GM12873 (cell line): ENCODE results near the gene ZMYND10.

Experiments used
- TF ChIP-seq, protein P1 (sequence below): IDR thresholded peaks from 2 replicates; pipeline ENCODE4 v1.5.1; 2012; ENCODE audit warnings: low read depth, mild to moderate bottlenecking, moderate library complexity, low read length, control low read depth; ENCODE audit not compliant: insufficient read depth; ENCODE audit errors: missing control alignments

The ZMYND10 gene

DNA sequence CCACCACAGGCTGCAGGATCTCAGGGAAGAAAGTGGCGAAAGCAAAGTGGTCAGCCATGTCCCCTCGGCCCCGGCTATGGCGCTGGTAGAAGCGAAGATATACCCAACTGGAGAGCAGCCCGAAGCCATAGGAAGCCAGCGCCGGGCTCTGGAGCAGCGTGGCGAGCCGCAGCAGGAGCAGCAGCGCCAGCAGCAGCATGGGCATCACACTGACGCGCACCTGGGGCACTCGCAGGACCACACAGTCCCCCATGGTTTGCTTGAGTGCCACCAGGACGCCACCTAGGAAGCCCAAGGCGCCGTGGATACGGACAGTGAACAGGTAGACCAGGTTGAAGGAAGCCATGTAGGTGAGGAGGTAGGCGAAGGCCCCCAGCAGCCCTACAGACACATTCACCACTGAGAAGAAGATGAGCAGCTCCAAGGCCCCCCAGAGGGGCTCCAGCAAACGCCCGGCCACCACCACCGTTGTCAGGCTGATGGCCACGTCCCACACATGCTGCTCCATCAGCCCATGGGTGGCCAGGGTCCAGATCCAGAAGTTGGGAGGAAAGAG lies 12.9 kb upstream of the ZMYND10 start:
- TF ChIP-seq, protein P1, sequence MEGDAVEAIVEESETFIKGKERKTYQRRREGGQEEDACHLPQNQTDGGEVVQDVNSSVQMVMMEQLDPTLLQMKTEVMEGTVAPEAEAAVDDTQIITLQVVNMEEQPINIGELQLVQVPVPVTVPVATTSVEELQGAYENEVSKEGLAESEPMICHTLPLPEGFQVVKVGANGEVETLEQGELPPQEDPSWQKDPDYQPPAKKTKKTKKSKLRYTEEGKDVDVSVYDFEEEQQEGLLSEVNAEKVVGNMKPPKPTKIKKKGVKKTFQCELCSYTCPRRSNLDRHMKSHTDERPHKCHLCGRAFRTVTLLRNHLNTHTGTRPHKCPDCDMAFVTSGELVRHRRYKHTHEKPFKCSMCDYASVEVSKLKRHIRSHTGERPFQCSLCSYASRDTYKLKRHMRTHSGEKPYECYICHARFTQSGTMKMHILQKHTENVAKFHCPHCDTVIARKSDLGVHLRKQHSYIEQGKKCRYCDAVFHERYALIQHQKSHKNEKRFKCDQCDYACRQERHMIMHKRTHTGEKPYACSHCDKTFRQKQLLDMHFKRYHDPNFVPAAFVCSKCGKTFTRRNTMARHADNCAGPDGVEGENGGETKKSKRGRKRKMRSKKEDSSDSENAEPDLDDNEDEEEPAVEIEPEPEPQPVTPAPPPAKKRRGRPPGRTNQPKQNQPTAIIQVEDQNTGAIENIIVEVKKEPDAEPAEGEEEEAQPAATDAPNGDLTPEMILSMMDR, result no peak

DNA sequence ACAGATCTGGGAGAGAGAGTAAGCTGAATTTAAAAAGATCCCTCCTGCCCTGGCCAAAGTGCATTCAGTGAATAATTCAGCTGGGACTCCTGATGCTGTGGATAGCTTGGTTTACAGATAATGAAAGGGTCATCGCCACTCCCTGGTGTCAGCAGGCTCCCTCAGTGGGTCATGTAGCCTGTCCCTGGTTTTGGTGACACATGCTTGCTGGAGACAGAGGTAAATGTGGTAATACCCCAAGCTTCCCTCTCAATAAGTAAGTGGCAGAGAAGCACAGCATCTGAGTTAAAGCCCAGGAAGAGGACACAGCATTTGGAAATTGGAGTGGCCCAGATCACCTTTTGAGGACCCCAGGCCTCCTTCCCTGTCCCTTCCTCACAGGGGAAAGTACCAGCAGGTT lies 11.9 kb upstream of the ZMYND10 start:
- TF ChIP-seq, protein P1, result no peak

DNA sequence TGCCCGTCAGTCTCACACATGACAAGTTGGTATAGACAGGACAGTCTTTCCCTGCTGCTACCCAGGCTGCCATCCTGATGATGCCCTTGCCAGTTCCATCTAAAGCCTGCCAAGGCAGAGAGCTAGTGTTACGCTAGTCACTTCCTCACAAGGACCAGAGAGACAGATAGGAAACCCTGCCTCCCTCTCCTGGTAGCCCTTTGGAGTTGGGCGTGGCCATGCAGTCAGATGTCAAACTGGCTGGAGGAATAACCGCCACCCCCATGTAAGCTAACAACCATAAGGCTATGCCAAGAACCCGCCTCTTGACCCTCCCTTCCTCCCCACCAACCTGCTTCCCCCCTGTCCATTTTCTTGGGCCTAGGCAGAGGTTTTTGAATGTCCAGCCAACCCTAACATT lies 11.0 kb upstream of the ZMYND10 start:
- TF ChIP-seq, protein P1, result no peak

DNA sequence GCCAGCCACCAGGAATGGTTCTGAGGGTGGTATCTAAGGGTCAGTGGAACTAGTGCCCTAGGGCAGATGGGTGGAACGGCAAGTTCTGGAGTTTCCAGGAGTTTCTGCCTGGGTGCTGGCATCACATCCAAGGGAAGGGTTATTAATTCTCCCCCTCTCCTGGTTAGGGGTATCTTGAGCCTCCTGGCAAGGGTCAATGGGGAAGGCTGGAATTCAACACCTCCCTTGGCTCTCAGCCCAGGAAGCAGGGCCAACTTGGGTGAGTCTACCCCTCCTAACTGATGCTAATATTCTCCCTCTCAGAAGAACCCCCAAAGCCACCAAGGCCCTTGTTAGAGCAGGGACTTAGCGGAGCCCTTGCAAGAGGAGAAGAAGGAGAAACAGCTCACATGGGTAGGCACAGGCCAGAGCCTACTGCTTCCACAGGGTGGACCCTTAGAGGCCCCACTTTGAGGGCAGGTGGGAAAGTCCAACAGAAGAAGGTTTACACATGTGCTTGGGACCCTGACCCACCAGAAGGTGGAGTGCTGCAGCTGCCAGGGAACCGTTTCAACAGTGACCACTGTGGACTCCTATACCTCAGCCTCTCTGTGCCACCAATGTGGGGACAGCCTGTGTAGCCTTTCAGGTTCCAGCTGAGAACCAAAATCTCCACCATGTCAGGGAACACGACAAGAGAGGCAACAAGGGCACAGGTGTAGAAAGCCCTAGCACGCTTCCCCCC lies 10.5 kb upstream of the ZMYND10 start:
- TF ChIP-seq, protein P1, result no peak

DNA sequence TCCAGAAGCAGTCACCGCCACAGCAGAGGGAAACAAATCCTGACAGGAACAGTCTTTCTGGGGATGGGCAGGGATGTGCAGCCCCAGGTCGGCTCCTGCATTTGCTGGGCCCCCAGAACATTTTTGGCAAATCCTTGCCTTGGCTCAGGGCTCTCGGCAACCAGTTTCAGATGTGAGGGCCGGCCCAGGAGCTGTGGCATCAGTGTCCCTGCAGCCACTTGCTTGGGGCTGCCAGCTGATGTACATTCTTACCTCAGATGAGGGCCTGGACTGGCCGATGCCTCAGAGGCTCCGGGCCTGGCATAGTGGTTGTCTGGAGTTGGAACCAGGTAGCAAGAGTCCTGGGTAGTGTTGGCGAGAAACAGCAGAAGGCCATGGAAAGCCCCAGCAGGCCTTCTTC lies 9.3 kb upstream of the ZMYND10 start:
- TF ChIP-seq, protein P1, result no peak

DNA sequence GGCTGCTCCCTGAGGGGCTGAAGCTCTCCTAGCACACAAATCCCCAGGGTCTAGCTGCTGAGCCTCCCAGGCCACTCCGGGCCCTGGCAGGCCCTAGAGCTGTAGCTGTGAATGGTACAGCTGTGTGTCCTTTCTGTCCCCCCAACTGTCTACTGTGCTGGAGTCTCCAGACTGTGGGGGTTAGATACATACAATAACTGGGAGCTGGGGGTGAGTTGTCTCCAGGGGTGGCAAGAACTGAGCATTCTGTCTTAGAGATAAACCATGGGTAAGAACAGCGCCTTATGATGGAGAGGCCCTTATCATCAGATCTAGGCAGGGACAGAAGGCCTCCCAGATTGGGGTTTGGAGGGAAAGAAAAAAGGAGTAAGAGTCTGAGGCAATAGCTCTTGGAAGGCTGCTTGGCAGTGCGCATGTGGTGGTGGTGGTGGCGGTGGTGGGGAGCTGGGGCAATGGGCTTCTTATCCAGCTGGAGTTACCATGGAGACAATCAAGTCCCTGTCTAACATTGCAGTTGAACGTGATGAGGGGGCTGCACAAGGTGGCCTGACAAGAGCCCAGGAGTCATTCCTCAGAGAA lies 8.7 kb upstream of the ZMYND10 start:
- TF ChIP-seq, protein P1, result no peak

DNA sequence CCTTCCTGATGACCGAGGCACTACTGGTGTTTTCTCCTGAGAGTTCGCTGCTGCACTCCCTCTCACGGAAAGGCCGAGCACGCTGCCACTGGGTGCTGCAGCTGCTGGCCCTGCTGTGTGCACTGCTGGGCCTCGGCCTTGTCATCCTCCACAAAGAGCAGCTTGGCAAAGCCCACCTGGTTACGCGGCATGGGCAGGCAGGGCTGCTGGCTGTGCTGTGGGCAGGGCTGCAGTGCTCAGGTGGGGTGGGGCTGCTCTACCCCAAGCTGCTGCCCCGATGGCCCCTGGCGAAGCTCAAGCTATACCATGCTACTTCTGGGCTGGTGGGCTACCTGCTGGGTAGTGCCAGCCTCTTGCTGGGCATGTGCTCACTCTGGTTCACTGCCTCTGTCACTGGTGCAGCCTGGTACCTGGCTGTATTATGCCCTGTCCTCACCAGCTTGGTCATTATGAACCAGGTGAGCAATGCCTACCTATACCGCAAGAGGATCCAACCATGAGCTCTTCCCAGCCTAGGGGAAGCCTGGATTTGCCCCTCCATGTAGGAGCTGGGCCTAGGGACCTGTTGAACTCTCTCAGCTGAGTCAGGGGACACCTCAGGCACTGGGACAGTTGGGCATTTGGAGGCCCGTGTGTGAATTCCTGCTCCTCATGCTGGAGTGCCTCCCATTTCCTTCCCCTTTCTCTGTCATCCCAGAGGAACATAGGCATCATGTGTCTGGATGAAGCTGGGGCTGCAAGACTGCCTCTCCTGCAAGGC lies 7.9 kb upstream of the ZMYND10 start:
- TF ChIP-seq, protein P1, result no peak
